Measurements from ENCODE around the gene SPON1.

Gene SPON1

GRCh38 chr11:14253840-14254239 lies 291.3 kb downstream of the SPON1 start:
- H2AFZ ChIP-seq (ENCODE audit: low read depth, low read length), result no peak overlapping the region
- H3K36me3 ChIP-seq (ENCODE audit: insufficient read depth, low read length), result no peaks in the 10 kb centered on the region
- peaks cover 10% of the 10 kb centered on the region for H3K27me3 ChIP-seq (ENCODE audit: insufficient read depth, low read length)

GRCh38 chr11:14254533-14255237 lies 292.2 kb downstream of the SPON1 start:
- H3K4me3 ChIP-seq (ENCODE audit: low read length), result no peak overlapping the region
- no peaks in the 10 kb centered on the region for H3K4me1 ChIP-seq (ENCODE audit: insufficient read depth, low read length)
- H3K36me3 ChIP-seq (ENCODE audit: insufficient read depth, low read length), result no peaks in the 10 kb centered on the region
- H3K27me3 ChIP-seq (ENCODE audit: insufficient read depth, low read length), result peaks cover 10% of the 10 kb centered on the region
- H2AFZ ChIP-seq (ENCODE audit: low read depth, low read length), result no peak overlapping the region
- H3K9me3 ChIP-seq (ENCODE audit: low read length), result no peaks in the 10 kb centered on the region

More at GRCh38 chr11:14253840-14254239, 291.3 kb downstream of the SPON1 start:
- H3K4me3 ChIP-seq (ENCODE audit: low read length), result no peak overlapping the region
- peaks cover 4% of the 10 kb centered on the region for H3K4me1 ChIP-seq (ENCODE audit: insufficient read depth, low read length)
- H3K9me3 ChIP-seq (ENCODE audit: low read length), result no peaks in the 10 kb centered on the region

DNA sequence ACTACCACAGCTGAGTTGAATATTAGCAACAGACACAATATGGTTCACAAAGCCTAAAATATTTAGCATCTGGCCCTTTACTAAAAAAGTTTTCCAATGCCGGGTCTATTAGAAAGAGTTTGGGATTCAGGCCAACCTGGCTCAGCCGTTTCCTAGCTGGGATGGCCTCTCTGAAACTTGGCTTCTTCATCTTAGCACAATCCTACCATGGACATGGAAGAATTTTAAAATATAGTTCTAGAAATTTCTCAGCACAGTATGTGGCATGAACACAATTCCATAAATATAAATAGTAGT lies 292.7 kb downstream of the SPON1 start:
- Histone ChIP-seq H3K9me3 (ENCODE audit: low read length) (no peaks in the 10 kb centered on the region), H3K27me3 (ENCODE audit: insufficient read depth, low read length) (peaks cover 10% of the 10 kb centered on the region), H3K36me3 (ENCODE audit: insufficient read depth, low read length) (no peaks in the 10 kb centered on the region), H3K4me3 (ENCODE audit: low read length) (no peak overlapping the region), H2AFZ (ENCODE audit: low read depth, low read length) (no peak overlapping the region), H3K4me1 (ENCODE audit: insufficient read depth, low read length) (no peaks in the 10 kb centered on the region)

DNA sequence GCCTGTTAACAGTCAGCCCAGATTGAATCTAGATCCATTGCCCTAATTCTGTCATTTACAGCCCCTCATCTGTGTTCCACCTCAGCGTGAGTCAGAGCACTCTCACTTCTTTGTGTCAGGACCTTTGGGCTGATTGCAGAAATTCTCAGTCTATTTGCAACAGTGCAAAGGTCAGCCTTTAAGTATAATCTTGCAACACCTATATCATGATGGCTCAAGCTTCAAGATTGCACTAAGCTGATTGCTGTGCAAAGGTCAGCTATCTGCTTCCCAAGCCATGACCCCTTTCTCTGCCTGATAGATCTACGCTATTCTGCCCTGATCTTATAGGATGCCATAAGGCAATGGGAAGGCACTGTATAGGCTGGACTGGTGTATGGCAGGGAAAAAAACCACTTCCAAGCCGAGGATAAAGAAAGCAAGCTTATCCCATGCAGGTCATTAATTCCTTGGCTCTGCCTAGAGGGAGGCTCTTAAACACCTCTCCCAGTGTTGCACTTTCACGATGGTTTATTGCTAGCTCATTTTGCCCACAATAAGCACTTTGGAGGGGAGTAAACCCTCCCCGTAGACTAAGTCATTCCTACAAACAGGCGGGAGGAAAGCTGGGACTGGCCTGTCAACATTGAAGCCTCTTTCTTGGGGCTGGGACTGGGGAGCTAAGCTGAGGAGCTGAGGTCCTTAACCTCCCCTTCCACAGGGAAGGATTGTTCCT lies 295.9 kb downstream of the SPON1 start:
- Histone ChIP-seq H3K36me3 (ENCODE audit: insufficient read depth, low read length) (no peaks in the 10 kb centered on the region), H3K9me3 (ENCODE audit: low read length) (no peaks in the 10 kb centered on the region), H3K4me3 (ENCODE audit: low read length) (no peak overlapping the region), H3K4me1 (ENCODE audit: insufficient read depth, low read length) (no peaks in the 10 kb centered on the region), H2AFZ (ENCODE audit: low read depth, low read length) (no peak overlapping the region), H3K27me3 (ENCODE audit: insufficient read depth, low read length) (no peaks in the 10 kb centered on the region)

GRCh38 chr11:14259186-14259784 lies 296.8 kb downstream of the SPON1 start:
- no peaks in the 10 kb centered on the region for H3K4me1 ChIP-seq (ENCODE audit: insufficient read depth, low read length)
- no peak overlapping the region for H3K4me3 ChIP-seq (ENCODE audit: low read length)
- H3K27me3 ChIP-seq (ENCODE audit: insufficient read depth, low read length), result no peaks in the 10 kb centered on the region
- H2AFZ ChIP-seq (ENCODE audit: low read depth, low read length), result no peak overlapping the region
- no peaks in the 10 kb centered on the region for H3K36me3 ChIP-seq (ENCODE audit: insufficient read depth, low read length)
- no peaks in the 10 kb centered on the region for H3K9me3 ChIP-seq (ENCODE audit: low read length)

DNA sequence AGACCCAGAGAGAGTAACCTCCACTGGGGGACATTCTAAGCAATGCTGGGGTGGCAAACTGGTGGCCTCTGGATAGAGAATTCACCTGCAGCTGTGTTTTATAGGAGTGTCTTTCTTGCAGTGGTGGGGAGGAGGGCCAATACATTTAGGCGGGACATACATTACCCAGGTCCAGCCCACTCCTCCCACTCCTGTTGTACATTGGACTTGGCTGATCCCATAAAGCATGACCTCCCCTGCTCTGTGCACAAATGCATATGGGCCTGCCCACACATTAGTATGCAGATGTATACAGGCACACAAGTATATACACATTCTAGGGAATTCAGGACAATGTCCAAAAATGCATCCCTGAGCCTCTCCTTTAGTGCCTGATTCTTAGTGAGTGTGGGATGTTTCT lies 297.4 kb downstream of the SPON1 start:
- Histone ChIP-seq H3K4me3 (ENCODE audit: low read length) (no peak overlapping the region), H3K4me1 (ENCODE audit: insufficient read depth, low read length) (no peaks in the 10 kb centered on the region), H3K27me3 (ENCODE audit: insufficient read depth, low read length) (no peaks in the 10 kb centered on the region)

GRCh38 chr11:14261066-14261465 lies 298.5 kb downstream of the SPON1 start:
- H3K4me1 ChIP-seq (ENCODE audit: insufficient read depth, low read length), result no peaks in the 10 kb centered on the region
- no peaks in the 10 kb centered on the region for H3K9me3 ChIP-seq (ENCODE audit: low read length)
- no peaks in the 10 kb centered on the region for H3K27me3 ChIP-seq (ENCODE audit: insufficient read depth, low read length)
- H2AFZ ChIP-seq (ENCODE audit: low read depth, low read length), result no peak overlapping the region
- no peak overlapping the region for H3K4me3 ChIP-seq (ENCODE audit: low read length)
- H3K36me3 ChIP-seq (ENCODE audit: insufficient read depth, low read length), result no peaks in the 10 kb centered on the region

More for the DNA sequence above, 297.4 kb downstream of the SPON1 start:
- no peak overlapping the region for H2AFZ ChIP-seq (ENCODE audit: low read depth, low read length)
- no peaks in the 10 kb centered on the region for H3K9me3 ChIP-seq (ENCODE audit: low read length)
- no peaks in the 10 kb centered on the region for H3K36me3 ChIP-seq (ENCODE audit: insufficient read depth, low read length)

DNA sequence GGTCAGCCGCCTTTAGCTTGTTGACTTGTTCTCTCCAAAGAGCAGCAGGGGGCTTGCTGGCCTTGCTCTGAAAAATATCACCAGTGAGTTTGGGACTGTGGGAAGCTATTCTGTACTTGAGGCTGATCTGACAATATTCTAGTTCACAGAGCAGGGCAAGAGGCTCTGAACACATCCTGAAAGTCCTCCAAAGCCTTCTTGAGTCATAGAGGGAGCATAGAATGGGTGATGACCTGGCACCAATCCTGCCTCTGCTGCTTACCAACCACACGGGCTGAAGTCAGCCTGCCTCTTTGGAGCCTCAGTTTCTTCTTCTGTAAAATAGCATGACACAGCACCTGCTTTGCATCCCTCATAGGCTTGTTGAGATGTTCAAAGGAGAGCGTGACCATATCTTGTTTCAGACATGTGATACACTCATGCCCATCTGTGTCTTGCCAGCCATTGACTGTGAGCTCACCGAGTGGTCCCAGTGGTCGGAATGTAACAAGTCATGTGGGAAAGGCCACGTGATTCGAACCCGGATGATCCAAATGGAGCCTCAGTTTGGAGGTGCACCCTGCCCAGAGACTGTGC lies 299.8 kb downstream of the SPON1 start:
- Histone ChIP-seq H3K4me3 (ENCODE audit: low read length) (no peak overlapping the region), H3K36me3 (ENCODE audit: insufficient read depth, low read length) (no peaks in the 10 kb centered on the region)

DNA sequence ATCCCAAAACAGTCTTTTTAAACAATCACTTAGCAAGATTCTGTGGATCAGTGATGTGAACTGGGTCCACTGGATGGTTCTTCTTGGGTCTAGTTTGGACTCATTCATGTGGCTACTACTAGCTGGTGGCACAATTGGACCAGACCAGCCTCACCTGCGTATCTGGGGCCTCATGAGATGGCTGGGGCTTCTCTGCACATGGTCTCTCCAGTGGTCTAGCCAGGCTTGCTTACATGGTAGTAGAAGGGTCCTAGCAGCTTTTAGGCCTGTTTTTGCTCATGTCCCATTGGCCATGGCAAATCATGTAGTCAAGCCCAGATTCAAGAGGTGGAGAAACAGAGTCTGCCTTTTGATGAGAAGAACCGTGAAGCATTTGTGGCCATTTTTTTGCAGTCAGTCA lies 302.4 kb downstream of the SPON1 start:
- Histone ChIP-seq H3K4me3 (ENCODE audit: low read length) (no peak overlapping the region), H3K9me3 (ENCODE audit: low read length) (no peaks in the 10 kb centered on the region), H3K27me3 (ENCODE audit: insufficient read depth, low read length) (no peaks in the 10 kb centered on the region), H2AFZ (ENCODE audit: low read depth, low read length) (no peak overlapping the region), H3K36me3 (ENCODE audit: insufficient read depth, low read length) (no peaks in the 10 kb centered on the region), H3K4me1 (ENCODE audit: insufficient read depth, low read length) (no peaks in the 10 kb centered on the region)

More for the DNA sequence above, 299.8 kb downstream of the SPON1 start:
- H2AFZ ChIP-seq (ENCODE audit: low read depth, low read length), result no peak overlapping the region
- H3K4me1 ChIP-seq (ENCODE audit: insufficient read depth, low read length), result no peaks in the 10 kb centered on the region
- H3K27me3 ChIP-seq (ENCODE audit: insufficient read depth, low read length), result no peaks in the 10 kb centered on the region
- H3K9me3 ChIP-seq (ENCODE audit: low read length), result no peaks in the 10 kb centered on the region

DNA sequence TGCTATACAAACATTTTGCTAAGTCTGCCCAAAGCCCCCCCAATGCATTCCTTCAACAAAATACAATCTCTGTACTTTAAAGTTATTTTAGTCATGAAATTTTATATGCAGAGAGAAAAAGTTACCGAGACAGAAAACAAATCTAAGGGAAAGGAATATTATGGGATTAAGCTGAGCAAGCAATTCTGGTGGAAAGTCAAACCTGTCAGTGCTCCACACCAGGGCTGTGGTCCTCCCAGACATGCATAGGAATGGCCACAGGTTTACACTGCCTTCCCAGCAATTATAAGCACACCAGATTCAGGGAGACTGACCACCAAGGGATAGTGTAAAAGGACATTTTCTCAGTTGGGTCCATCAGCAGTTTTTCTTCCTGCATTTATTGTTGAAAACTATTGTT lies 304.1 kb downstream of the SPON1 start:
- Histone ChIP-seq H2AFZ (ENCODE audit: low read depth, low read length) (no peak overlapping the region), H3K4me3 (ENCODE audit: low read length) (no peak overlapping the region), H3K9me3 (ENCODE audit: low read length) (no peaks in the 10 kb centered on the region), H3K36me3 (ENCODE audit: insufficient read depth, low read length) (no peaks in the 10 kb centered on the region), H3K27me3 (ENCODE audit: insufficient read depth, low read length) (no peaks in the 10 kb centered on the region), H3K4me1 (ENCODE audit: insufficient read depth, low read length) (no peaks in the 10 kb centered on the region)

GRCh38 chr11:14267861-14268635 lies 305.5 kb downstream of the SPON1 start:
- Histone ChIP-seq H3K27me3 (ENCODE audit: insufficient read depth, low read length) (no peaks in the 10 kb centered on the region), H3K36me3 (ENCODE audit: insufficient read depth, low read length) (no peaks in the 10 kb centered on the region), H3K4me1 (ENCODE audit: insufficient read depth, low read length) (no peaks in the 10 kb centered on the region), H3K9me3 (ENCODE audit: low read length) (no peaks in the 10 kb centered on the region), H3K4me3 (ENCODE audit: low read length) (no peak overlapping the region), H2AFZ (ENCODE audit: low read depth, low read length) (no peak overlapping the region)

GRCh38 chr11:14269692-14270573 lies 307.4 kb downstream of the SPON1 start:
- no peak overlapping the region for H3K4me3 ChIP-seq (ENCODE audit: low read length)
- H3K4me1 ChIP-seq (ENCODE audit: insufficient read depth, low read length), result no peaks in the 10 kb centered on the region
- no peaks in the 10 kb centered on the region for H3K9me3 ChIP-seq (ENCODE audit: low read length)
- no peak overlapping the region for H2AFZ ChIP-seq (ENCODE audit: low read depth, low read length)
- H3K36me3 ChIP-seq (ENCODE audit: insufficient read depth, low read length), result no peaks in the 10 kb centered on the region
- H3K27me3 ChIP-seq (ENCODE audit: insufficient read depth, low read length), result no peaks in the 10 kb centered on the region

Data from neuron (in vitro differentiated cells).